ENCODE measurements around the gene TANGO2.

- no peak for TF ChIP-seq CTCF (IDR thresholded peaks at IDR 0.05 in 2 of 3, conservative IDR thresholded peaks at IDR 0.05 in 1 of 3; ENCODE audit: borderline replicate concordance in 1 of 3, insufficient read depth in 1 of 3, low read depth in 2 of 3, low read length in 2 of 3)
- TF ChIP-seq RAD21 (IDR thresholded peaks at IDR 0.05; ENCODE audit: low read depth): no peak
- TF ChIP-seq SIN3A (IDR thresholded peaks at IDR 0.05; ENCODE audit: low read depth): no peak
- no peak for TF ChIP-seq EZH2phosphoT487 (IDR thresholded peaks at IDR 0.05; ENCODE audit: borderline replicate concordance)
- TF ChIP-seq CEBPB (IDR thresholded peaks at IDR 0.05; ENCODE audit: low read depth): no peak
- TF ChIP-seq POLR2A (IDR thresholded peaks at IDR 0.05; ENCODE audit: borderline replicate concordance, extremely low read depth, insufficient read depth, insufficient read length): no peak
- no peak for TF ChIP-seq REST (IDR thresholded peaks at IDR 0.05; ENCODE audit: low read depth)
- TF ChIP-seq YY1 (IDR thresholded peaks at IDR 0.05; ENCODE audit: extremely low read depth, insufficient replicate concordance, low read depth, low read length): no peak
- no peak for TF ChIP-seq POLR2AphosphoS5 (IDR thresholded peaks at IDR 0.05; ENCODE audit: low read depth, low read length)
These were observed 23.2 kb upstream of the TANGO2 start for GRCh38 chr22:19997561-19998231.

Data from HCT116 (cell line).